HepG2 (cell line): ENCODE results near the gene ADCY6. TPM values are rescaled to one million over a fixed set of nuclear protein-coding genes. Genes with fewer than 3 reads are reported as not detected.
A peak's percentile ranks its signal among the peaks of the same experiment; 100 is the strongest.

Experiments used
- ATAC-seq: fragments of 200-7000 bp; cut with Tn5 transposase; 3 replicates; pipeline ENCODE4 v1.9.1; 2020; ENCODE audit warnings: mild to moderate bottlenecking, moderate library complexity
- BruUV-seq: library from RNA; stranded (reverse); fragments of 400-500 nt; replicated peaks from 2 replicates; lab custom pipeline; 2021; lab: Mats Ljungman, UMichigan
- CTCF ChIA-PET: fragments of 300-600 bp; formaldehyde crosslinking; extraction: SDS; loops from one replicate; lab custom pipeline; 2021; ENCODE audit warnings: low total read pairs, inconsistent platforms, low intra/inter-chr PET ratio; lab: Yijun Ruan, JAX
- POLR2A ChIA-PET: fragments of 350-600 bp; sonication (Branson Sonifier 250); formaldehyde crosslinking; loops from one replicate; lab custom pipeline; 2020; ENCODE audit warnings: antibody characterized with exemption, inconsistent platforms; lab: Yijun Ruan, JAX
- DNase-seq: peaks from one replicate; pipeline ENCODE4 v3.0.0-alpha.2; 2015; ENCODE audit warnings: low spot score
- FAIRE-seq: peaks from 3 replicates; lab custom pipeline; 2011; peaks lifted over from hg19 to GRCh38; lab: Jason Lieb, UNC
- H2AFZ ChIP-seq: one replicate; pipeline ENCODE4 v1.6.1; 2011; ENCODE audit warnings: low read length, inconsistent platforms
- H3K27ac ChIP-seq: fragments of 300-600 bp; 3 replicates; pipeline ENCODE4 v1.8.0; 2011; ENCODE audit warnings: mixed run types, mild to moderate bottlenecking, mixed read lengths, low read length, inconsistent platforms; ENCODE audit not compliant: insufficient read depth; ENCODE audit errors: extremely low read length
- H3K27me3 ChIP-seq, 2 experiments: fragments of 200-600 bp in 1 of 2; 2 replicates in 1 of 2; 3 replicates in 1 of 2; pipeline versions ENCODE4 v1.6.0 to v1.8.0; 2011; ENCODE audit warnings: low read length in 2 of 2, mild to moderate bottlenecking in 2 of 2, moderate library complexity in 2 of 2, inconsistent platforms in 1 of 2; ENCODE audit not compliant: insufficient read depth in 2 of 2, control insufficient read depth in 1 of 2
- H3K36me3 ChIP-seq, 2 experiments: fragments of 200-600 bp in 1 of 2; replicated peaks in 1 of 2; 2 replicates in 1 of 2; 3 replicates in 1 of 2; pipeline versions ENCODE4 v1.5.1 to v1.8.0; 2011; ENCODE audit warnings: low read length in 2 of 2, inconsistent platforms in 1 of 2; ENCODE audit not compliant: insufficient read depth in 2 of 2, control insufficient read depth in 1 of 2
- H3K4me1 ChIP-seq: 2 replicates; pipeline ENCODE4 v1.5.1; 2012; ENCODE audit warnings: low read length, inconsistent platforms; ENCODE audit not compliant: insufficient read depth
- H3K4me2 ChIP-seq: 2 replicates; pipeline ENCODE4 v1.6.0; 2011; ENCODE audit warnings: low read depth, low read length, inconsistent platforms
- H3K4me3 ChIP-seq, 3 experiments: fragments of 200-600 bp in 1 of 3; sonication (generic), shearing (Covaris generic) in 1 of 3; replicated peaks in 1 of 3; 2 replicates each; pipeline ENCODE4 v1.5.1; 2011 to 2016; ENCODE audit warnings: low read length in 3 of 3, inconsistent platforms in 2 of 3, low read depth in 2 of 3, mild to moderate bottlenecking in 2 of 3, control low read depth in 1 of 3, mixed read lengths in 1 of 3; ENCODE audit not compliant: insufficient read depth in 1 of 3
- H3K79me2 ChIP-seq: one replicate; pipeline ENCODE4 v1.6.1; 2011; ENCODE audit warnings: low read length, inconsistent platforms; ENCODE audit not compliant: insufficient read depth
- H3K9ac ChIP-seq: 2 replicates; pipeline ENCODE4 v1.6.0; 2011; ENCODE audit warnings: mild to moderate bottlenecking, low read depth, low read length, inconsistent platforms; ENCODE audit not compliant: insufficient read depth
- H3K9me3 ChIP-seq: 2 replicates; pipeline ENCODE4 v1.5.1; 2012; ENCODE audit warnings: mild to moderate bottlenecking, low read length
- H4K20me1 ChIP-seq: 2 replicates; pipeline ENCODE4 v1.6.0; 2011; ENCODE audit warnings: inconsistent platforms, mild to moderate bottlenecking, low read length, moderate library complexity; ENCODE audit not compliant: insufficient read depth
- CBFB ChIP-seq: sonication (generic); formaldehyde crosslinking; IDR thresholded peaks from 2 replicates; pipeline ENCODE4 v1.4.0; 2020; ENCODE audit warnings: missing genetic modification reagents
- HNF4A ChIP-seq: sonication (generic); formaldehyde crosslinking; IDR thresholded peaks from 2 replicates; pipeline ENCODE4 v1.4.0; 2020; ENCODE audit warnings: missing genetic modification reagents
- HNF4G ChIP-seq, 2 experiments: sonication (generic) in 1 of 2; formaldehyde crosslinking in 1 of 2; IDR thresholded peaks; 2 replicates each; pipeline versions ENCODE4 v1.4.0 to v1.6.1; 2011 to 2020; ENCODE audit warnings: borderline replicate concordance in 2 of 2, low read depth in 2 of 2, mild to moderate bottlenecking in 2 of 2, low read length in 1 of 2, missing genetic modification reagents in 1 of 2, moderate library complexity in 1 of 2
- KAT8 ChIP-seq: IDR thresholded peaks from 2 replicates; pipeline ENCODE4 v1.6.1; 2016; ENCODE audit warnings: missing genetic modification reagents, missing compliant biosample characterization
- MAZ ChIP-seq, 2 experiments: sonication (generic) in 1 of 2; formaldehyde crosslinking in 1 of 2; IDR thresholded peaks; 2 replicates each; pipeline versions ENCODE4 v1.5.0 to v1.6.1; 2012 to 2020; ENCODE audit warnings: low read depth in 2 of 2, mild to moderate bottlenecking in 2 of 2, borderline replicate concordance in 1 of 2, improper control_type of control experiment in 1 of 2, low read length in 1 of 2, missing genetic modification reagents in 1 of 2, moderate library complexity in 1 of 2
- PHB2 ChIP-seq: fragments of 450-650 bp; IDR thresholded peaks from 2 replicates; pipeline ENCODE4 v1.6.1; 2018; ENCODE audit not compliant: partially characterized antibody
- RXRB ChIP-seq: IDR thresholded peaks from 2 replicates; pipeline ENCODE4 v1.6.1; 2016; ENCODE audit warnings: borderline replicate concordance, missing genetic modification reagents, missing compliant biosample characterization
- SALL1 ChIP-seq: sonication (generic); formaldehyde crosslinking; IDR thresholded peaks from 2 replicates; pipeline ENCODE4 v1.8.0; 2022; ENCODE audit warnings: mild to moderate bottlenecking, missing genetic modification reagents
- SMC3 ChIP-seq: IDR thresholded peaks from 2 replicates; pipeline ENCODE4 v1.6.1; 2011; ENCODE audit warnings: low read length, improper control_type of control experiment
- ZNF350 ChIP-seq: sonication (generic); formaldehyde crosslinking; IDR thresholded peaks from 2 replicates; pipeline ENCODE4 v1.4.0; 2020; ENCODE audit warnings: mild to moderate bottlenecking, low read depth, missing genetic modification reagents, borderline replicate concordance
- ZNF850 ChIP-seq: sonication (generic); formaldehyde crosslinking; conservative IDR thresholded peaks from 2 replicates; pipeline ENCODE4 v1.9.0; 2021; ENCODE audit warnings: mild to moderate bottlenecking, missing genetic modification reagents
- WGBS: methylation state at CpG from one replicate; pipeline ENCODE4 v1.1.6; 2017; ENCODE audit warnings: low lambda C conversion rate; 5-methylcytosine and 5-hydroxymethylcytosine counted together
- in situ Hi-C: cut with HindIII; loops from 2 replicates; pipeline ENCODE4 v1.10.0; 2017; ENCODE audit warnings: low pct_unique_long_range_greater_than_20kb; ENCODE audit not compliant: extremely low pct_ligation_motif_present
- intact Hi-C: fragments of 100-400 bp; cut with micrococcal nuclease; formaldehyde crosslinking; loops from one replicate; pipeline ENCODE4 v1.10.0; 2022; ENCODE audit not compliant: unreplicated experiment
- polyA plus RNA-seq, 8 experiments: library from polyadenylated mRNA; depleted of rRNA in 3 of 8; stranded (reverse) in 7 of 8; unstranded in 1 of 8; fragments of >200 nt; fragmentation: Illumina TruSeq in 4 of 8; extraction: Trizol in 4 of 8; gene quantifications; 2 replicates each; pipeline versions ENCODE4 v1.2.1 to v1.2.3, GENCODE V29; 2011 to 2016; ENCODE audit warnings: low read depth in 4 of 8, missing spikeins in 1 of 8, mixed read lengths in 1 of 8; ENCODE audit not compliant: insufficient read depth in 1 of 8
- total RNA-seq, 5 experiments: library from RNA; depleted of rRNA; stranded (reverse); fragments of >200 nt; fragmentation: Illumina TruSeq; extraction: Trizol; gene quantifications; 2 replicates each; pipeline ENCODE4 v1.2.3, GENCODE V29; 2016; ENCODE audit warnings: low read depth in 1 of 5
- TF ChIP-seq, protein P1 (sequence below): IDR thresholded peaks from 2 replicates; pipeline ENCODE4 v1.6.1; 2012; ENCODE audit warnings: inconsistent platforms
- TF ChIP-seq, protein P2 (sequence below): sonication (generic); formaldehyde crosslinking; IDR thresholded peaks from 2 replicates; pipeline ENCODE4 v1.5.0; 2020; ENCODE audit warnings: mild to moderate bottlenecking, missing genetic modification reagents, moderate library complexity
- TF ChIP-seq, protein P3 (sequence below): sonication (generic); formaldehyde crosslinking; IDR thresholded peaks from 2 replicates; pipeline ENCODE4 v1.4.0; 2020; ENCODE audit warnings: missing genetic modification reagents, mild to moderate bottlenecking, borderline replicate concordance
- TF ChIP-seq, protein P4 (sequence below): sonication (generic); formaldehyde crosslinking; conservative IDR thresholded peaks from 2 replicates; pipeline ENCODE4 v1.4.0; 2020; ENCODE audit warnings: missing genetic modification reagents

The ADCY6 gene
- total and polyA plus RNA-seq, 2 of the 13 experiments (the other 11 are each of a cell fraction or from before 2014, with no cell fraction given): 10.6 to 11.8 TPM

DNA sequence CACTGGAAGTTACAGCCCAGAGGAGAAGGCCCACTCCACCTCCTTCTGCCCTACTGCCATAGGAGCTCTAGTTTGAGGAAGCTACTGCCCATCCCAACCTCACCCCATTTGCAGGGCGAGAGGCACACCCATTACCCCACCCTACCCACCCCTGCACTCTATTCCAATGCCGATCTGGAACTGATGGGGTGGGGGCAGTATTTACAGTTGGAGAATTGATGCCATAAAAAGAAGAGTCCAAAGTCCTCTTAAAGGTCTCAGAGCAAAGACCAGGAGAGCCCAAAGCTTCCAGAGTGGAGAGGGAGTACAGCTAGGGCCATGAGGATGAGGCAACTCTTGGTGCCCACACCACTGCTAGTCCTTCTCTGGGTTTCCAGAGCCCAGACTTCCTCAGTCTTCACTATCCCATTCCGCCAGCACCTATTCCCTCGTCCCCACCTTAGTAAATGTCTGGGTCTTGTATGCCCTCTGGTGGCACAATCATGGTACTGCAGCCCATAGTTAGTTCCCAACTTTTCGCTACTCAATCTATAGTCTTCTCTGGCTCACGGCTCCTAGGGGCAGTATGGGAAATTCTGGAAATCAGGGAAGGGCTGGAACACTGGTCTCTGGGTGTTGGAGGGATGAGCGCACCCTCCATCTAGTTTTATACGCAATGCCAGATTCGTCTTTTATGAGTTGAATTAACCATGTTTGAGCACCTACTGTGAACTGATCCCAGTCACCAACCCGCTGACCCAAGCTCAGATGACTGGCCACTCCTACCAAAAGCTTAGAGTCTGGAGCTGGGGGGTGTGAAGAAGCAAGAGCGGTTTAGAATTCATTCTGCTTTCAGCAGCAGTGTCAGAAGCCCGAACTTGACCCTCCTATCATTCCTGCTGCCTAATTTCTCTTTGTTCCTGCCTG, 6.9 kb upstream of the ADCY6 start:
- Histone ChIP-seq H3K79me2 (no peaks in the 10 kb centered on the region), H2AFZ (no peak overlapping the region), H3K9ac (no peak overlapping the region), H3K9me3 (no peaks in the 10 kb centered on the region), H4K20me1 (no peaks in the 10 kb centered on the region), H3K27ac (no peak overlapping the region), H3K36me3 (no peaks in the 10 kb centered on the region), H3K27me3 (peaks cover 2 to 9% of the 10 kb centered on the region in 2 experiments; a peak in 2 of 5 replicates), H3K4me2 (peak overlapping the region; percentile 86), H3K4me1 (peaks cover 20% of the 10 kb centered on the region), H3K4me3 (peak overlapping the region in 1 of 3 experiments; percentile 61; a peak in 2 of 6 replicates)
- WGBS: 3% methylated on average over 11 of the region's 12 CpGs
- POLR2A ChIA-PET: interaction anchor here (0.9 kb wide), 1 partner anchor 43 kb away, joined by 3 read pairs; no protein-coding TSS in a partner anchor
- intact Hi-C loops: loop anchor here (1.0 kb wide), 2 partner anchors 43 to 254 kb away; no protein-coding TSS in a partner anchor
- BruUV-seq: no TSS peak
- in situ Hi-C loops: loop anchor here (5.0 kb wide), 1 partner anchor 44 kb away; no protein-coding TSS in a partner anchor
- DNase-seq (peak; percentile 67), ATAC-seq (peak; percentile 86), FAIRE-seq (peak; percentile 91)
- CTCF ChIA-PET: interaction anchor here (1.3 to 3.6 kb wide), 3 partner anchors 19 to 254 kb away, joined by 5 to 41 read pairs (median 7); no protein-coding TSS in a partner anchor
- TF ChIP-seq ZNF850 (CRISPR knock-in tag) (no peak), CBFB (CRISPR knock-in tag) (no peak), KAT8 (0 out of 2 replicates have a peak, but pooled peaks have one; percentile 46), HNF4A (CRISPR knock-in tag) (peak; percentile 56), PHB2 (no peak), ZNF350 (CRISPR knock-in tag) (peak; percentile 46; the same call in 1 of the 2 replicates), RXRB (CRISPR knock-in tag) (0 out of 2 replicates have a peak, but pooled peaks have one; percentile 24), SMC3 (peak; percentile 95), SALL1 (CRISPR knock-in tag) (peak; percentile 40; the same call in 1 of the 2 replicates), MAZ (IDR thresholded peaks at IDR 0.05; ENCODE audit: borderline replicate concordance, low read depth, low read length) (no peak), MAZ (CRISPR knock-in tag; IDR thresholded peaks at IDR 0.05; ENCODE audit: low read depth) (peak; percentile 46; the same call in 1 of the 2 replicates), HNF4G (IDR thresholded peaks at IDR 0.05; ENCODE audit: borderline replicate concordance, low read depth, low read length) (0 out of 2 replicates have a peak, but pooled peaks have one; percentile 40), HNF4G (CRISPR knock-in tag; IDR thresholded peaks at IDR 0.05; ENCODE audit: borderline replicate concordance, low read depth) (no peak)
- TF ChIP-seq, protein P1, sequence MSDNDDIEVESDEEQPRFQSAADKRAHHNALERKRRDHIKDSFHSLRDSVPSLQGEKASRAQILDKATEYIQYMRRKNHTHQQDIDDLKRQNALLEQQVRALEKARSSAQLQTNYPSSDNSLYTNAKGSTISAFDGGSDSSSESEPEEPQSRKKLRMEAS: peak; percentile 16; the same call in 1 of the 2 replicates
- TF ChIP-seq, protein P2, sequence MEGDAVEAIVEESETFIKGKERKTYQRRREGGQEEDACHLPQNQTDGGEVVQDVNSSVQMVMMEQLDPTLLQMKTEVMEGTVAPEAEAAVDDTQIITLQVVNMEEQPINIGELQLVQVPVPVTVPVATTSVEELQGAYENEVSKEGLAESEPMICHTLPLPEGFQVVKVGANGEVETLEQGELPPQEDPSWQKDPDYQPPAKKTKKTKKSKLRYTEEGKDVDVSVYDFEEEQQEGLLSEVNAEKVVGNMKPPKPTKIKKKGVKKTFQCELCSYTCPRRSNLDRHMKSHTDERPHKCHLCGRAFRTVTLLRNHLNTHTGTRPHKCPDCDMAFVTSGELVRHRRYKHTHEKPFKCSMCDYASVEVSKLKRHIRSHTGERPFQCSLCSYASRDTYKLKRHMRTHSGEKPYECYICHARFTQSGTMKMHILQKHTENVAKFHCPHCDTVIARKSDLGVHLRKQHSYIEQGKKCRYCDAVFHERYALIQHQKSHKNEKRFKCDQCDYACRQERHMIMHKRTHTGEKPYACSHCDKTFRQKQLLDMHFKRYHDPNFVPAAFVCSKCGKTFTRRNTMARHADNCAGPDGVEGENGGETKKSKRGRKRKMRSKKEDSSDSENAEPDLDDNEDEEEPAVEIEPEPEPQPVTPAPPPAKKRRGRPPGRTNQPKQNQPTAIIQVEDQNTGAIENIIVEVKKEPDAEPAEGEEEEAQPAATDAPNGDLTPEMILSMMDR (CRISPR knock-in tag): peak; percentile 95
- TF ChIP-seq, protein P3, sequence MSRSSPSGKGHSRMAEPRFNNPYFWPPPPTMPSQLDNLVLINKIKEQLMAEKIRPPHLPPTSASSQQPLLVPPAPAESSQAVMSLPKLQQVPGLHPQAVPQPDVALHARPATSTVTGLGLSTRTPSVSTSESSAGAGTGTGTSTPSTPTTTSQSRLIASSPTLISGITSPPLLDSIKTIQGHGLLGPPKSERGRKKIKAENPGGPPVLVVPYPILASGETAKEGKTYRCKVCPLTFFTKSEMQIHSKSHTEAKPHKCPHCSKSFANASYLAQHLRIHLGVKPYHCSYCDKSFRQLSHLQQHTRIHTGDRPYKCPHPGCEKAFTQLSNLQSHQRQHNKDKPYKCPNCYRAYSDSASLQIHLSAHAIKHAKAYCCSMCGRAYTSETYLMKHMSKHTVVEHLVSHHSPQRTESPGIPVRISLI (CRISPR knock-in tag): peak; percentile 83; the same call in 1 of the 2 replicates
- TF ChIP-seq, protein P4, sequence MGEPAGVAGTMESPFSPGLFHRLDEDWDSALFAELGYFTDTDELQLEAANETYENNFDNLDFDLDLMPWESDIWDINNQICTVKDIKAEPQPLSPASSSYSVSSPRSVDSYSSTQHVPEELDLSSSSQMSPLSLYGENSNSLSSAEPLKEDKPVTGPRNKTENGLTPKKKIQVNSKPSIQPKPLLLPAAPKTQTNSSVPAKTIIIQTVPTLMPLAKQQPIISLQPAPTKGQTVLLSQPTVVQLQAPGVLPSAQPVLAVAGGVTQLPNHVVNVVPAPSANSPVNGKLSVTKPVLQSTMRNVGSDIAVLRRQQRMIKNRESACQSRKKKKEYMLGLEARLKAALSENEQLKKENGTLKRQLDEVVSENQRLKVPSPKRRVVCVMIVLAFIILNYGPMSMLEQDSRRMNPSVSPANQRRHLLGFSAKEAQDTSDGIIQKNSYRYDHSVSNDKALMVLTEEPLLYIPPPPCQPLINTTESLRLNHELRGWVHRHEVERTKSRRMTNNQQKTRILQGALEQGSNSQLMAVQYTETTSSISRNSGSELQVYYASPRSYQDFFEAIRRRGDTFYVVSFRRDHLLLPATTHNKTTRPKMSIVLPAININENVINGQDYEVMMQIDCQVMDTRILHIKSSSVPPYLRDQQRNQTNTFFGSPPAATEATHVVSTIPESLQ: no peak
